HEK293 (cell line): Measurements from ENCODE around the gene CDK3.
"Not testable (repeated sequence)": the region's sequence is repeated elsewhere in the genome, so short reads cannot be mapped to it uniquely, and the experiment has no call there.

Source experiments
- CTCF ChIA-PET: fragments of 350-600 bp; formaldehyde crosslinking; extraction: SDS; loops from one replicate; lab custom pipeline; 2021; ENCODE audit warnings: antibody characterized with exemption; lab: Yijun Ruan, JAX
- POLR2A ChIA-PET: fragments of 300-600 bp; formaldehyde crosslinking; extraction: SDS; loops from one replicate; lab custom pipeline; 2020; ENCODE audit warnings: antibody characterized with exemption, inconsistent platforms; lab: Yijun Ruan, JAX
- H3K27ac ChIP-seq: fragments of 200-500 bp; sonication (Bioruptor generic); 2 replicates; pipeline ENCODE4 v1.5.1; 2014; ENCODE audit warnings: low read depth, low read length, control low read depth, inconsistent platforms; ENCODE audit errors: extremely low read depth
- H3K36me3 ChIP-seq, 2 experiments: fragments of 200-500 bp in 1 of 2; sonication (Bioruptor generic) in 1 of 2; 1 replicate in 1 of 2; 2 replicates in 1 of 2; pipeline ENCODE4 v1.5.1; 2014 to 2017; ENCODE audit warnings: inconsistent platforms in 2 of 2, low read length in 2 of 2; ENCODE audit not compliant: control insufficient read depth in 2 of 2, insufficient read depth in 1 of 2
- H3K4me1 ChIP-seq: fragments of 200-500 bp; sonication (Bioruptor generic); 2 replicates; pipeline ENCODE4 v1.5.1; 2014; ENCODE audit warnings: mild to moderate bottlenecking, low read length, inconsistent platforms; ENCODE audit not compliant: control insufficient read depth, insufficient read depth
- H3K4me3 ChIP-seq: 2 replicates; pipeline ENCODE4 v1.5.1; 2011; ENCODE audit warnings: low read depth, mild to moderate bottlenecking, control low read depth, low read length, moderate library complexity
- H3K9me3 ChIP-seq: fragments of 200-500 bp; sonication (Bioruptor generic); 2 replicates; pipeline ENCODE4 v1.5.1; 2014; ENCODE audit warnings: low read depth, low read length, inconsistent platforms; ENCODE audit not compliant: control insufficient read depth, insufficient read depth
- WT1 ChIP-seq: fragments of 450-650 bp; formaldehyde crosslinking; IDR thresholded peaks from 2 replicates; pipeline ENCODE4 v1.5.1; 2016; ENCODE audit warnings: missing biosample characterization, missing genetic modification characterization
- ZEB2 ChIP-seq: fragments of 450-650 bp; formaldehyde crosslinking; IDR thresholded peaks from 2 replicates; pipeline ENCODE4 v1.5.1; 2016; ENCODE audit warnings: missing biosample characterization, missing genetic modification characterization
- ZNF121 ChIP-seq: fragments of 450-650 bp; formaldehyde crosslinking; IDR thresholded peaks from 2 replicates; pipeline ENCODE4 v1.5.1; 2016; ENCODE audit warnings: missing biosample characterization, missing genetic modification characterization
- TF ChIP-seq, protein P1 (sequence below): fragments of 450-650 bp; formaldehyde crosslinking; IDR thresholded peaks from 2 replicates; pipeline ENCODE4 v1.5.1; 2016; ENCODE audit warnings: missing biosample characterization, missing genetic modification characterization
- TF ChIP-seq, protein P2 (sequence below): fragments of 450-650 bp; formaldehyde crosslinking; IDR thresholded peaks from 2 replicates; pipeline ENCODE4 v1.5.1; 2016; ENCODE audit warnings: missing biosample characterization, missing genetic modification characterization
- TF ChIP-seq, protein P3 (sequence below): fragments of 450-650 bp; formaldehyde crosslinking; IDR thresholded peaks from 2 replicates; pipeline ENCODE4 v1.5.1; 2016; ENCODE audit warnings: missing biosample characterization, missing genetic modification characterization
- TF ChIP-seq, protein P4 (sequence below): fragments of 450-650 bp; formaldehyde crosslinking; IDR thresholded peaks from 2 replicates; pipeline ENCODE4 v1.5.1; 2016; ENCODE audit warnings: missing biosample characterization, missing genetic modification characterization

The CDK3 gene

DNA sequence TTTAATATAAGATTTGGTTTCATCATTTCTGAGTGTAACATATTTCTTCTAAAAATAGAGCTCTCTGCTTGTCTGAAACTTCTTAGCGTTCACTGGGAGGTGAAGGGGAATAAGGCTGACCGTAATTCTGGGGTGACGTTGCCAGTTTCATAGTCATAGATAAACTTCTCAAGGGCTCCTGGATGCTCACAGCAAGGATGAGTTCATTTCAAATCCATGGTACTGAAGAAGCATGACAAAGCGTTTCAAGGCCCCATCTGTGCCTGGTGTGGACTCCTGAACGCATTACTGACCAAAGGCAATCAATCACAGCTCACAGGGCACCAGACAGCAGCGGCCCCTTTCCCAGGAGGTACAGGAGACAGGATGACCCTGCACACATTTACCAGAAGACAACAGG is 38.5 kb downstream of the CDK3 start (continued):
- TF ChIP-seq, protein P1, sequence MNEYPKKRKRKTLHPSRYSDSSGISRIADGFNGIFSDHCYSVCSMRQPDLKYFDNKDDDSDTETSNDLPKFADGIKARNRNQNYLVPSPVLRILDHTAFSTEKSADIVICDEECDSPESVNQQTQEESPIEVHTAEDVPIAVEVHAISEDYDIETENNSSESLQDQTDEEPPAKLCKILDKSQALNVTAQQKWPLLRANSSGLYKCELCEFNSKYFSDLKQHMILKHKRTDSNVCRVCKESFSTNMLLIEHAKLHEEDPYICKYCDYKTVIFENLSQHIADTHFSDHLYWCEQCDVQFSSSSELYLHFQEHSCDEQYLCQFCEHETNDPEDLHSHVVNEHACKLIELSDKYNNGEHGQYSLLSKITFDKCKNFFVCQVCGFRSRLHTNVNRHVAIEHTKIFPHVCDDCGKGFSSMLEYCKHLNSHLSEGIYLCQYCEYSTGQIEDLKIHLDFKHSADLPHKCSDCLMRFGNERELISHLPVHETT (tag by site-specific recombination): no peak
- TF ChIP-seq WT1 (tag by site-specific recombination) (no peak), ZEB2 (tag by site-specific recombination) (no peak)
- TF ChIP-seq, protein P2, sequence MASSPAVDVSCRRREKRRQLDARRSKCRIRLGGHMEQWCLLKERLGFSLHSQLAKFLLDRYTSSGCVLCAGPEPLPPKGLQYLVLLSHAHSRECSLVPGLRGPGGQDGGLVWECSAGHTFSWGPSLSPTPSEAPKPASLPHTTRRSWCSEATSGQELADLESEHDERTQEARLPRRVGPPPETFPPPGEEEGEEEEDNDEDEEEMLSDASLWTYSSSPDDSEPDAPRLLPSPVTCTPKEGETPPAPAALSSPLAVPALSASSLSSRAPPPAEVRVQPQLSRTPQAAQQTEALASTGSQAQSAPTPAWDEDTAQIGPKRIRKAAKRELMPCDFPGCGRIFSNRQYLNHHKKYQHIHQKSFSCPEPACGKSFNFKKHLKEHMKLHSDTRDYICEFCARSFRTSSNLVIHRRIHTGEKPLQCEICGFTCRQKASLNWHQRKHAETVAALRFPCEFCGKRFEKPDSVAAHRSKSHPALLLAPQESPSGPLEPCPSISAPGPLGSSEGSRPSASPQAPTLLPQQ (tag by site-specific recombination): no peak
- TF ChIP-seq, all 188 proteins: peak for 0

DNA sequence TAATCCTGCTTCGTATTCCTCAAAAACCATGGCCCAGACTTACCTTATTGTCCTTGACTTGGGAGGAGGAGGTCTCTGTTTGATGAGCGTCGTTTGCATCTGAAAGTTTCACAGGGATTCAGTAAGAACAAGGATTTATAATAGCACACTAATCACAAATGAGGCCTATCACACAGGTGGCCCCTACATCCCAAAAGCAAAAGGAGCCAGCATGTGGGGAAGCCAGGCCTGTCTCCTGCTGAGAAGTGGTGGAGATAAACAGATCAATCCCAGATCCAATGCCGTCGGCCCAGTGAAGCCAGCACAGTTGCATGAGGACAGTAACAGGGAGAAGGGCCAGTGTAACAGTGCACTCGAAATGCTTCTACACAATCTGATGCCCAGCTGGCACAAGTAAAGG is 39.7 kb downstream of the CDK3 start:
- TF ChIP-seq, protein P3, sequence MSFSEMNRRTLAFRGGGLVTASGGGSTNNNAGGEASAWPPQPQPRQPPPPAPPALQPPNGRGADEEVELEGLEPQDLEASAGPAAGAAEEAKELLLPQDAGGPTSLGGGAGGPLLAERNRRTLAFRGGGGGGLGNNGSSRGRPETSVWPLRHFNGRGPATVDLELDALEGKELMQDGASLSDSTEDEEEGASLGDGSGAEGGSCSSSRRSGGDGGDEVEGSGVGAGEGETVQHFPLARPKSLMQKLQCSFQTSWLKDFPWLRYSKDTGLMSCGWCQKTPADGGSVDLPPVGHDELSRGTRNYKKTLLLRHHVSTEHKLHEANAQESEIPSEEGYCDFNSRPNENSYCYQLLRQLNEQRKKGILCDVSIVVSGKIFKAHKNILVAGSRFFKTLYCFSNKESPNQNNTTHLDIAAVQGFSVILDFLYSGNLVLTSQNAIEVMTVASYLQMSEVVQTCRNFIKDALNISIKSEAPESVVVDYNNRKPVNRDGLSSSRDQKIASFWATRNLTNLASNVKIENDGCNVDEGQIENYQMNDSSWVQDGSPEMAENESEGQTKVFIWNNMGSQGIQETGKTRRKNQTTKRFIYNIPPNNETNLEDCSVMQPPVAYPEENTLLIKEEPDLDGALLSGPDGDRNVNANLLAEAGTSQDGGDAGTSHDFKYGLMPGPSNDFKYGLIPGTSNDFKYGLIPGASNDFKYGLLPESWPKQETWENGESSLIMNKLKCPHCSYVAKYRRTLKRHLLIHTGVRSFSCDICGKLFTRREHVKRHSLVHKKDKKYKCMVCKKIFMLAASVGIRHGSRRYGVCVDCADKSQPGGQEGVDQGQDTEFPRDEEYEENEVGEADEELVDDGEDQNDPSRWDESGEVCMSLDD (tag by site-specific recombination): no peak
- ChIA-PET POLR2A (no interaction called here), CTCF (interaction anchor here (0.7 to 2.4 kb wide), 4 partner anchors 17 to 35 kb away, joined by 3 to 20 read pairs (median 4); no protein-coding TSS in a partner anchor)
- Histone ChIP-seq H3K27ac (no peak overlapping the region), H3K4me1 (no peaks in the 10 kb centered on the region), H3K4me3 (no peak overlapping the region), H3K36me3 (peaks cover 54 to 87% of the 10 kb centered on the region in 2 experiments), H3K9me3 (no peaks in the 10 kb centered on the region)

DNA sequence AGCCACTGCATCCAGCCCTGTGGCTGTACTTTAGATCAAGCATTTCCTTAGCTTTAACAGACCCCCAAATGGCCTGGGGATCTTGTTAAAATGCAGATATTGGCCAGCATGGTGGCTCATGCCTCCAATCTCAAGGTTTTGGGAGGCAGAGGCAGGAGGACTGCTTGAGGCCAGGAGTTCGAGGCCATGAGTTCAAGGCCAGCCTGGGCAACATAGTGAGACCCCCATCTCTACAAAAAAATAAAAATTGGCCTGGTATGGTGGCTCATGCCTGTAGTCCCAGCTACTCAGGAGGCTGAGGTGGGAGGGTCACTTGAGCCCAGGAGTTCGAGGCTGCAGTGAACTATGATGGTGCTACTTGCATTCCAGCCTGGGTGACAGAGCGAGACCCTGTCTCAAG is 42.2 kb downstream of the CDK3 start:
- H3K27ac ChIP-seq, H3K4me3 ChIP-seq, H3K9me3 ChIP-seq, H3K4me1 ChIP-seq: not testable (repeated sequence)
- TF ChIP-seq ZNF121 (tag by site-specific recombination): peak; percentile 85
- CTCF ChIA-PET: interaction anchor here (0.6 to 2.4 kb wide), 5 partner anchors 26 to 79 kb away, joined by 3 to 20 read pairs (median 3); no protein-coding TSS in a partner anchor
- POLR2A ChIA-PET: interaction anchor here (1.0 to 1.2 kb wide), 2 partner anchors 11 to 13 kb away, joined by 3 to 4 read pairs; no protein-coding TSS in a partner anchor
- peaks cover 73 to 99% of the 10 kb centered on the region in 2 experiments for H3K36me3 ChIP-seq

DNA sequence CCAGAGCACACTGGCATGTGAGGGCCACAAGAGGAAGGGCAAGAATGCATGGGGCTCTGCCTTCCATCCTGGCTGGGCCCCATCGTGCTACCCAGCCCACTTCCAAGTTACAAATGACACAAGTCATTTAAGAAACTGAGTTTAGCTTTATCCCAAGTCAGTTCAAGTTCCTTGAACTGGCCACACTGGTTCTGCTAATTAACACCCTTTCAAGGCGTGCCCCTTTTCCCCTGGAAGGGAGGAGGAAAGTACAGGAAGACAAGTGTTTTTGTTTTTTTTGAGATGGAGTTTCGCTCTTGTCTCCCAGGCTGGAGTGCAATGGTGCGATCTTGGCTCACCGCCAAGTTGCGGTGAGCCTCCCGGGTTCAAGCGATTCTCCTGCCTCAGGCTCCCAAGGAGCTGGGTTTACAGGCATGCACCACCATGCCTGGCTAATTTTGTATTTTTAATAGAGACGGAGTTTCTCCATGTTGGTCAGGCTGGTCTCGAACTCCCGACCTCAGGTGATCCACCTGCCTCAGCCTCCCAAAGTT is 43.9 kb downstream of the CDK3 start:
- POLR2A ChIA-PET, H3K4me1 ChIP-seq, H3K4me3 ChIP-seq, H3K9me3 ChIP-seq: not testable (repeated sequence)
- CTCF ChIA-PET: interaction anchor here (1.1 kb wide), 1 partner anchor 44 kb away, joined by 3 read pairs; the partner anchor contains the start of gene CDK3
- TF ChIP-seq, protein P4, sequence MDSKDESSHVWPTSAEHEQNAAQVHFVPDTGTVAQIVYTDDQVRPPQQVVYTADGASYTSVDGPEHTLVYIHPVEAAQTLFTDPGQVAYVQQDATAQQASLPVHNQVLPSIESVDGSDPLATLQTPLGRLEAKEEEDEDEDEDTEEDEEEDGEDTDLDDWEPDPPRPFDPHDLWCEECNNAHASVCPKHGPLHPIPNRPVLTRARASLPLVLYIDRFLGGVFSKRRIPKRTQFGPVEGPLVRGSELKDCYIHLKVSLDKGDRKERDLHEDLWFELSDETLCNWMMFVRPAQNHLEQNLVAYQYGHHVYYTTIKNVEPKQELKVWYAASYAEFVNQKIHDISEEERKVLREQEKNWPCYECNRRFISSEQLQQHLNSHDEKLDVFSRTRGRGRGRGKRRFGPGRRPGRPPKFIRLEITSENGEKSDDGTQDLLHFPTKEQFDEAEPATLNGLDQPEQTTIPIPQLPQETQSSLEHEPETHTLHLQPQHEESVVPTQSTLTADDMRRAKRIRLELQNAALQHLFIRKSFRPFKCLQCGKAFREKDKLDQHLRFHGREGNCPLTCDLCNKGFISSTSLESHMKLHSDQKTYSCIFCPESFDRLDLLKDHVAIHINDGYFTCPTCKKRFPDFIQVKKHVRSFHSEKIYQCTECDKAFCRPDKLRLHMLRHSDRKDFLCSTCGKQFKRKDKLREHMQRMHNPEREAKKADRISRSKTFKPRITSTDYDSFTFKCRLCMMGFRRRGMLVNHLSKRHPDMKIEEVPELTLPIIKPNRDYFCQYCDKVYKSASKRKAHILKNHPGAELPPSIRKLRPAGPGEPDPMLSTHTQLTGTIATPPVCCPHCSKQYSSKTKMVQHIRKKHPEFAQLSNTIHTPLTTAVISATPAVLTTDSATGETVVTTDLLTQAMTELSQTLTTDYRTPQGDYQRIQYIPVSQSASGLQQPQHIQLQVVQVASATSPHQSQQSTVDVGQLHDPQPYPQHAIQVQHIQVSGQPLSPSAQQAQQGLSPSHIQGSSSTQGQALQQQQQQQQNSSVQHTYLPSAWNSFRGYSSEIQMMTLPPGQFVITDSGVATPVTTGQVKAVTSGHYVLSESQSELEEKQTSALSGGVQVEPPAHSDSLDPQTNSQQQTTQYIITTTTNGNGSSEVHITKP (tag by site-specific recombination): 0 out of 2 replicates have a peak, but pooled peaks have one; percentile 14
- TF ChIP-seq, all 188 proteins: peak for 1; not testable (repeated sequence) for 187
- peak overlapping the region; percentile 41; the same call in 1 of the 2 replicates for H3K27ac ChIP-seq
- peaks cover 76 to 99% of the 10 kb centered on the region in 2 experiments for H3K36me3 ChIP-seq
